ENCODE results near the gene ZNF335. TPM values are rescaled to one million over a fixed set of nuclear protein-coding genes. Genes with fewer than 3 reads are reported as not detected.

ZNF335 gene
- total and polyA plus RNA-seq, 2 of the 13 experiments (the other 11 are each of a cell fraction or from before 2014, with no cell fraction given), result 9.7 to 13.7 TPM

- TF ChIP-seq NCOA2 (CRISPR knock-in tag; IDR thresholded peaks at IDR 0.05) (peak; percentile 66), HDAC2 (CRISPR knock-in tag; IDR thresholded peaks at IDR 0.05) (0 out of 2 replicates have a peak, but pooled peaks have one; percentile 60), STAG1 (CRISPR knock-in tag; IDR thresholded peaks at IDR 0.05) (peak; percentile 3; the same call in 1 of the 2 replicates), ISL2 (CRISPR knock-in tag; IDR thresholded peaks at IDR 0.05) (peak; percentile 66; the same call in 1 of the 2 replicates), HMGXB4 (CRISPR knock-in tag; IDR thresholded peaks at IDR 0.05; ENCODE audit: borderline replicate concordance in 1 of 2, low read depth in 1 of 2) (peak in 1 of 2 experiments; percentile 11; a peak in 2 of 4 replicates), KLF16 (CRISPR knock-in tag; IDR thresholded peaks at IDR 0.05) (peak; percentile 41 to 64; a peak in 1 of 4 replicates), MYPOP (CRISPR knock-in tag; IDR thresholded peaks at IDR 0.05) (no peak), SMYD3 (CRISPR knock-in tag; IDR thresholded peaks at IDR 0.05) (0 out of 2 replicates have a peak, but pooled peaks have one; percentile 1), ATAD3A (CRISPR knock-in tag; IDR thresholded peaks at IDR 0.05) (no peak), ZNF776 (CRISPR knock-in tag; IDR thresholded peaks at IDR 0.05) (peak; percentile 40; the same call in 1 of the 2 replicates), SOX5 (CRISPR knock-in tag; IDR thresholded peaks at IDR 0.05; ENCODE audit: borderline replicate concordance) (peak; percentile 55; the same call in 1 of the 2 replicates), NCOA5 (CRISPR knock-in tag; IDR thresholded peaks at IDR 0.05) (no peak), ZKSCAN5 (CRISPR knock-in tag; IDR thresholded peaks at IDR 0.05) (peak; percentile 81; the same call in 1 of the 2 replicates), CTCF (CRISPR knock-in tag; IDR thresholded peaks at IDR 0.05) (0 out of 2 replicates have a peak, but pooled peaks have one; percentile 6), CCDC6 (CRISPR knock-in tag; IDR thresholded peaks at IDR 0.05) (no peak), POLR2A (IDR thresholded peaks at IDR 0.05; ENCODE audit: insufficient read depth in 1 of 2, low read depth in 2 of 2, low read length in 2 of 2) (peak; percentile 58 to 64; a peak in 3 of 4 replicates), RFX5 (IDR thresholded peaks at IDR 0.05; ENCODE audit: low read depth, low read length) (0 out of 2 replicates have a peak, but pooled peaks have one; percentile 19), MED1 (CRISPR knock-in tag; IDR thresholded peaks at IDR 0.05) (peak; percentile 75), GATAD2A (CRISPR knock-in tag; IDR thresholded peaks at IDR 0.05) (peak; percentile 84), ZBTB21 (CRISPR knock-in tag; IDR thresholded peaks at IDR 0.05) (no peak), ZBTB7B (CRISPR knock-in tag; IDR thresholded peaks at IDR 0.05) (peak; percentile 45; the same call in 1 of the 2 replicates), SALL1 (CRISPR knock-in tag; IDR thresholded peaks at IDR 0.05) (peak; percentile 71), ZFX (CRISPR knock-in tag; IDR thresholded peaks at IDR 0.05; ENCODE audit: low read depth) (peak; percentile 81), ARNT2 (CRISPR knock-in tag; IDR thresholded peaks at IDR 0.05; ENCODE audit: low read depth) (no peak)
Measured at GRCh38 chr20:45909336-45909808, 62.6 kb downstream of the ZNF335 start (continued).

Data from HepG2 (cell line).